ENCODE measurements around the gene CDCA4. TPM values are rescaled to one million over a fixed set of nuclear protein-coding genes. Genes with fewer than 3 reads are reported as not detected.

The CDCA4 gene
- total and polyA plus RNA-seq, 10 of the 15 experiments (the other 5 are each of a cell fraction or from before 2014, with no cell fraction given): 10.4 to 64.0 (median 52.1) TPM

GRCh38 chr14:105023144-105023543, 2.3 kb upstream of the CDCA4 start:
- H3K79me2 ChIP-seq (ENCODE audit: control insufficient read depth, insufficient read depth, low read length): peaks cover 44% of the 10 kb centered on the region
- in situ Hi-C loops (cut with MboI): no loop called here
- intact Hi-C loops (cut with micrococcal nuclease; ENCODE audit: unreplicated experiment): loop anchor here (5.0 kb wide), 1 partner anchor 44 kb away; the partner anchor contains the start of gene GPR132
- H3K36me3 ChIP-seq (ENCODE audit: control insufficient read depth in 2 of 2, insufficient read depth in 2 of 2, low read length in 1 of 2): peaks cover 0 to 2% of the 10 kb centered on the region in 2 experiments; a peak in 2 of 4 replicates
- no peak overlapping the region for H3K9ac ChIP-seq (ENCODE audit: control insufficient read depth, insufficient read depth, low read length)
- FAIRE-seq: no peak
- H4K20me1 ChIP-seq (ENCODE audit: control insufficient read depth, insufficient read depth): no peaks in the 10 kb centered on the region
- ChIA-PET RAD21 (ENCODE audit: unreplicated experiment) (no interaction called here), POLR2A (interaction anchor here (1.3 kb wide), 1 partner anchor 43 kb away, joined by 3 read pairs; no protein-coding TSS in a partner anchor), SMC1A (ENCODE audit: uncharacterized antibody, unreplicated experiment) (no interaction called here), CTCF (no interaction called here)
- no peak for ATAC-seq
- H3K9me3 ChIP-seq (replicated peaks; ENCODE audit: control insufficient read depth, insufficient read depth, low read length): peaks cover 5% of the 10 kb centered on the region; the same call in 1 of the 3 replicates
- BruUV-seq (replicated peaks): no TSS peak
- no peak overlapping the region for H3K4me2 ChIP-seq (ENCODE audit: control insufficient read depth, insufficient read depth)
- no peak overlapping the region for H3K27ac ChIP-seq (ENCODE audit: control insufficient read depth, insufficient read depth)
- H3K4me3 ChIP-seq: 0 out of 2 replicates have a peak overlapping the region, but pooled peaks have one; percentile 72
- no peaks in the 10 kb centered on the region for H3K27me3 ChIP-seq (replicated peaks in 1 of 2; ENCODE audit: control insufficient read depth in 2 of 2, insufficient read depth in 2 of 2, low read length in 1 of 2)
- peaks cover 26% of the 10 kb centered on the region for H3K4me1 ChIP-seq (ENCODE audit: control insufficient read depth, insufficient read depth, low read length)
- no peak for DNase-seq (ENCODE audit: low read depth, low spot score)
- WGBS (ENCODE audit: insufficient coverage, insufficient replicate concordance, low lambda C conversion rate, missing lambda C conversion rate): 95% methylated on average over 11 of the region's 11 CpGs
- no peak overlapping the region for H2AFZ ChIP-seq (ENCODE audit: control insufficient read depth, low read depth, low read length)
- TF ChIP-seq POLR2A (IDR thresholded peaks at IDR 0.05; ENCODE audit: low read depth, low read length) (no peak), BCL3 (IDR thresholded peaks at IDR 0.05; ENCODE audit: borderline replicate concordance, insufficient read depth, low read depth, low read length, poor library complexity, severe bottlenecking) (no peak), ATF2 (IDR thresholded peaks at IDR 0.05; ENCODE audit: low read length) (no peak), CEBPB (IDR thresholded peaks at IDR 0.05; ENCODE audit: borderline replicate concordance in 1 of 2, low read depth in 2 of 2, low read length in 2 of 2) (no peak), NFXL1 (IDR thresholded peaks at IDR 0.05; ENCODE audit: borderline replicate concordance) (no peak), ELK1 (IDR thresholded peaks at IDR 0.05; ENCODE audit: low read depth, low read length) (no peak), ZBED1 (IDR thresholded peaks at IDR 0.05; ENCODE audit: borderline replicate concordance) (no peak), SMC3 (IDR thresholded peaks at IDR 0.05; ENCODE audit: borderline replicate concordance, low read length) (no peak), PAX5 (IDR thresholded peaks at IDR 0.05; ENCODE audit: borderline replicate concordance, low read depth, low read length) (no peak), NBN (IDR thresholded peaks at IDR 0.05) (no peak), LARP7 (IDR thresholded peaks at IDR 0.05) (no peak), EZH2 (IDR thresholded peaks at IDR 0.05; ENCODE audit: borderline replicate concordance, control insufficient read depth, low read depth, low read length) (no peak), POU2F2 (IDR thresholded peaks at IDR 0.05; ENCODE audit: borderline replicate concordance, low read depth, low read length) (no peak)

All from GM12878 (cell line).